Suprapubic skin (tissue), 4 donors: ENCODE measurements around the gene IRF2BPL. TPM values are rescaled to one million over a fixed set of nuclear protein-coding genes. Genes with fewer than 3 reads are reported as not detected.

ENCODE experiments used
- DNase-seq, 2 donors: peaks; one replicate each; pipeline ENCODE4 v3.0.0-alpha.2; 2019; ENCODE audit warnings: low spot score in 2 of 2
- H3K27ac ChIP-seq: fragments of 200-600 bp; sonication (generic); one replicate; pipeline ENCODE4 v1.5.1; 2019
- H3K27me3 ChIP-seq: fragments of 200-600 bp; sonication (generic); one replicate; pipeline ENCODE4 v1.5.1; 2019
- H3K36me3 ChIP-seq: fragments of 200-600 bp; sonication (generic); one replicate; pipeline ENCODE4 v1.5.1; 2019
- H3K4me1 ChIP-seq: fragments of 200-600 bp; sonication (generic); one replicate; pipeline ENCODE4 v1.5.1; 2019
- H3K4me3 ChIP-seq: fragments of 200-600 bp; sonication (generic); one replicate; pipeline ENCODE4 v1.5.1; 2019; ENCODE audit warnings: mild to moderate bottlenecking
- H3K9me3 ChIP-seq: fragments of 200-600 bp; sonication (generic); one replicate; pipeline ENCODE4 v1.5.1; 2019
- EP300 ChIP-seq: sonication (generic); formaldehyde crosslinking; IDR thresholded peaks from one replicate; pipeline ENCODE4 v1.6.1; 2017; ENCODE audit warnings: antibody characterized with exemption
- POLR2A ChIP-seq, 2 donors: fragments of 450-650 bp; IDR thresholded peaks; one replicate each; pipeline ENCODE4 v1.6.1; 2017; ENCODE audit warnings: antibody characterized with exemption in 2 of 2, mild to moderate bottlenecking in 2 of 2, moderate library complexity in 2 of 2
- POLR2AphosphoS5 ChIP-seq, 3 donors: sonication (generic); formaldehyde crosslinking; IDR thresholded peaks; one replicate each; pipeline ENCODE4 v1.6.1; 2017; ENCODE audit warnings: antibody characterized with exemption in 3 of 3
- WGBS: methylation state at CpG from one replicate; pipeline ENCODE4 v1.1.5; 2018; 5-methylcytosine and 5-hydroxymethylcytosine counted together
- total RNA-seq, 4 donors: library from RNA; depleted of rRNA; stranded (reverse); fragments of >200 nt; gene quantifications; one replicate each; pipeline ENCODE4 v1.1.0, GENCODE V29; 2016
- TF ChIP-seq, protein P1 (sequence below), 2 donors: fragments of 200-600 bp in 1 of 2; fragments of 450-650 bp in 1 of 2; sonication (generic) in 1 of 2; IDR thresholded peaks; one replicate each; pipeline ENCODE4 v1.5.1; 2016 to 2019; ENCODE audit warnings: antibody characterized with exemption in 2 of 2, mild to moderate bottlenecking in 1 of 2, moderate library complexity in 1 of 2

IRF2BPL gene
- total RNA-seq, 4 donors from 2014 or later: 44.7 to 72.7 (median 65.6) TPM

DNA sequence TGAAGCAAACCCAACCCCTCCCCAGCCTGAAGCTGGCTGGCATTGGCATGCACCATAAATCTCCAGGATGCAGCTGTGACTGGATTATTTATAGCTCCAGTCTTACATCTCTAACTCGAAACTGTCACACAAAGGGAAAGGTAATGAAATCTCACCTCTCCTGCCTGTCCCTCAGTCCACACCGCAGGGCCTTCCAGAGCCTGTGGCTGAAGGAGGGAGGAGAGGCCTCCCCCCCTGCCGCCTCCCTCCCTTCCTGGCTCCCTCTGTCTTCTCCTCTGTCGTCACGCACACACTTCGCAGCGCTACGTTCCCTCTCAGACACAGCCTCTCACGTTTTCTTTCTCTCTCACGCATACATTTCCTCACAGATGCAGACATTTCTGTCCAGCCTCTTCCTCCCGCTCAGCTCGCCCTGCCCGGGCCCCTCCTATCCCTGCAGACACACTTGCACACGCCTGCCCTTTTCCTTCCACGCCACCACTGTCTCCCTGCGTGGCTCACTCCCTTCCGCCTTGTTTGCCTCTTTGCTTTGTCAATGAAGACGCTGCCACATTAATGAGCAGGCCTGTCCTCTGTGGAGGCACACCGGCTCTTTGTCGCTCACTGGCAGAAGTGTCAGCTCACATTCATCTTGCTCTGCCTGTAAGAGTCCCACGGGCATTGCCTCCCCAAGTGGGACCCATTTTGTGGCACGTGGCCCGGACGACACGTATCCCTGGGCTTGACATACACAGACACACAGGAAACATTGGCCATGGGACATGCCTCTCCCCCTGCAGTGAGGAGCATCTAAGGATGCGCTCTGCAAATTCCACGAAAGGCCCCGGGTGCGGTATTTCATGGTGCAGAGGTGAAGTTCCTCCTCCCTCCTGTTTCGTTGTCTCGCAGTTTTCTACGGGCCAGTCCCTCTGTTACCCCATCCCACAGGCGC, 27.9 kb downstream of the IRF2BPL start:
- Histone ChIP-seq H3K27ac (peak overlapping the region; percentile 64), H3K27me3 (no peaks in the 10 kb centered on the region), H3K4me3 (peak overlapping the region; percentile 29), H3K4me1 (peaks cover 21% of the 10 kb centered on the region), H3K36me3 (no peaks in the 10 kb centered on the region), H3K9me3 (no peaks in the 10 kb centered on the region)
- no peak for TF ChIP-seq EP300
- TF ChIP-seq POLR2A (IDR thresholded peaks at IDR 0.05): no peak
- TF ChIP-seq, protein P1, sequence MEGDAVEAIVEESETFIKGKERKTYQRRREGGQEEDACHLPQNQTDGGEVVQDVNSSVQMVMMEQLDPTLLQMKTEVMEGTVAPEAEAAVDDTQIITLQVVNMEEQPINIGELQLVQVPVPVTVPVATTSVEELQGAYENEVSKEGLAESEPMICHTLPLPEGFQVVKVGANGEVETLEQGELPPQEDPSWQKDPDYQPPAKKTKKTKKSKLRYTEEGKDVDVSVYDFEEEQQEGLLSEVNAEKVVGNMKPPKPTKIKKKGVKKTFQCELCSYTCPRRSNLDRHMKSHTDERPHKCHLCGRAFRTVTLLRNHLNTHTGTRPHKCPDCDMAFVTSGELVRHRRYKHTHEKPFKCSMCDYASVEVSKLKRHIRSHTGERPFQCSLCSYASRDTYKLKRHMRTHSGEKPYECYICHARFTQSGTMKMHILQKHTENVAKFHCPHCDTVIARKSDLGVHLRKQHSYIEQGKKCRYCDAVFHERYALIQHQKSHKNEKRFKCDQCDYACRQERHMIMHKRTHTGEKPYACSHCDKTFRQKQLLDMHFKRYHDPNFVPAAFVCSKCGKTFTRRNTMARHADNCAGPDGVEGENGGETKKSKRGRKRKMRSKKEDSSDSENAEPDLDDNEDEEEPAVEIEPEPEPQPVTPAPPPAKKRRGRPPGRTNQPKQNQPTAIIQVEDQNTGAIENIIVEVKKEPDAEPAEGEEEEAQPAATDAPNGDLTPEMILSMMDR (IDR thresholded peaks at IDR 0.05): no peak
- 30% methylated on average over 29 of the region's 33 CpGs for WGBS
- no peak for DNase-seq

DNA sequence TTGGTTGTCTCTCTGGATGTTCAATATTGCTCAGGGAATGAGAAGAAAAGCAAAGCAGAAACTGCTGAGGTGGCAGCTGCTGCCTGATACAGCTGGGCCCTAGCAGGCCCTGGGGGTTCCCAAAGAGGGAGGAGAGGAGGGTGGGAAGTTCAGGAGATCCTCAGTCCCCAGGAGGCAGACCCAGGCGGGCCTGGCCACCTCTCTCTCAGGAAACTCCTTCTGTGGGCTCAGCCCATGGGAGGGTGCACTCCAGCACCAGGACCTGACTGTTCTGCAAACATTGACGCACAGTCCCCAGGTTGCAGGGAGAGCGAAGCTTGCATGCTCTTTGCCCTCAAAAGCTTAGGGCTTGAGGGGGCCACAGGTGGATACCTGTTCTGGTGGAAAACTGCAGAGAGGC, 29.6 kb downstream of the IRF2BPL start:
- WGBS: no CpG with 5 or more reads among the region's 3 CpGs

DNA sequence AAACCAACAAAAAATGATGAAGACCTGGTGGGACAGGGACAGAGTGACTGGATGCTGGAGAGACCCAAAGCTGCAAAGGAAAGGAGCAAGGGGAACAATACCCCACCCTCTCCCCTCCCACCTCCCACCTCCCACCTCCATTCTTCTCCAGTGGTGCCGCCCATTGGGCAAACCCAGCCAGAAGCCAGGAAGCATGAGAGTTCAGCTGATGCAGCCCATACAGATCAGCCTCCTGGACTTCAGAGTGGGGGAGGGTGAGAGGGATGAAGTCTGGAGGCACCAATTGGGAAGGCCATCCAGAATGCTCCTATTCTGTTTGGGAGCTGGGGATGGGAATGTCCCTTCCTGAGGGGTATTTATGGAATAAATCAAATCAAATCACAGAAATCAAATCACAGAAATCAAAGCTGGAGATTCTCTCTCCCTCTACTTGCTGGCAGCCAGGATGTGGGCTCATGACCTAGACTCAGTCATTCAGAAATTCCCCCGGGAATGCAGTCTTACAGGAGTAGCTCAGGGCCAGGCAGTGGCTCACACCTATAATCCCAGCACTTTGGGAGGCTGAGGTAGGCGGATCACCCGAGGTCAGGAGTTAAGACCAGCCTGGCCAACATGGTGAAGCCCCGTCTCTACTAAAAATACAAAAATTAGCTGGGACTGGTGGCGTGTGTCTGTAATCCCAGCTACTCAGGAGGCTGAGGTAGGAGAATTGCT, 31.1 kb downstream of the IRF2BPL start:
- Histone ChIP-seq H3K4me1 (peaks cover 19% of the 10 kb centered on the region), H3K36me3 (no peaks in the 10 kb centered on the region), H3K27me3 (no peaks in the 10 kb centered on the region), H3K9me3 (no peaks in the 10 kb centered on the region), H3K27ac (no peak overlapping the region), H3K4me3 (no peak overlapping the region)
- no peak for TF ChIP-seq POLR2A (IDR thresholded peaks at IDR 0.05)
- no peak for TF ChIP-seq EP300
- TF ChIP-seq, protein P1 (IDR thresholded peaks at IDR 0.05): no peak
- DNase-seq: no peak
- 67% methylated on average over 6 of the region's 6 CpGs for WGBS

More for the DNA sequence above, 29.6 kb downstream of the IRF2BPL start:
- H3K27ac ChIP-seq: no peak overlapping the region
- no peak overlapping the region for H3K4me3 ChIP-seq
- peaks cover 19% of the 10 kb centered on the region for H3K4me1 ChIP-seq
- DNase-seq: no peak
- H3K36me3 ChIP-seq: no peaks in the 10 kb centered on the region
- H3K9me3 ChIP-seq: no peaks in the 10 kb centered on the region
- no peaks in the 10 kb centered on the region for H3K27me3 ChIP-seq
- no peak for TF ChIP-seq POLR2A (IDR thresholded peaks at IDR 0.05)
- TF ChIP-seq POLR2AphosphoS5 (IDR thresholded peaks at IDR 0.05): no peak
- no peak for TF ChIP-seq EP300
- TF ChIP-seq, protein P1 (IDR thresholded peaks at IDR 0.05): no peak

DNA sequence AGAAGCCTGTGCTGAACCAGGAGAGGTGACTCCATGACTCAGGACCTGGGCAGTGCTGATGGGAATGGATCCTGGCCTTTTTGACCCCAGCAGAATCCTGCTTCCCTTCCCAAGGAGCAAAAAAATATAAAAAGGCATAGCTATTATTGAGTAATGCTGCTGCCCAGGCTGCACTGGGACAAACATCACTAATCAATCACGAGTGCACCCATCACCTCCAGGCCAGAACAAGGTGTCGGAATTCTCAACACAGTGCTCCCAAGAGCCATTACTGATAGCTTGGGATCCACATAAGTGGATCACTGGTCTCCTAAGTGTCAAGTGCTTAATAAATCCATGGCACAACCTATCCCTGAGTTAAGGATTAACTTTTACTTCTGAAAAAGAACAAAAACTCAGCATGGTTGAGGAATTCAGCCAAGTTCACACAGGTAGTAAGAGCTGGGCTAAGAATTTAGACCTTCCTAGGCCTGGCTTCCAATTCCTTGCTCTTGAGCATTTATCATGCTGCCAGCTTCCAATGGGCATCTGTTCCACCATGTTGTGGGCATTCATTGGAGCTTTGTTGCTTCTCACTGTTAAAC, 31.9 kb downstream of the IRF2BPL start:
- WGBS: 90% methylated on average over 2 of the region's 2 CpGs
- DNase-seq: no peak
- H3K27ac ChIP-seq: no peak overlapping the region

More for the DNA sequence above, 31.9 kb downstream of the IRF2BPL start:
- Histone ChIP-seq H3K4me3 (no peak overlapping the region), H3K36me3 (no peaks in the 10 kb centered on the region), H3K4me1 (peaks cover 19% of the 10 kb centered on the region), H3K27me3 (no peaks in the 10 kb centered on the region), H3K9me3 (no peaks in the 10 kb centered on the region)
- TF ChIP-seq, protein P1 (IDR thresholded peaks at IDR 0.05): no peak
- TF ChIP-seq POLR2A (IDR thresholded peaks at IDR 0.05) (no peak), EP300 (no peak), POLR2AphosphoS5 (IDR thresholded peaks at IDR 0.05) (no peak)
